Sigmoid colon (tissue), 4 donors: ENCODE measurements around the gene TUBGCP3.

ENCODE experiments used
- EP300 ChIP-seq, 4 donors: sonication (generic); formaldehyde crosslinking; IDR thresholded peaks; one replicate each; pipeline ENCODE4 v1.6.1; 2017; ENCODE audit warnings: antibody characterized with exemption in 4 of 4
- POLR2A ChIP-seq, 2 donors: fragments of 450-650 bp; IDR thresholded peaks; one replicate each; pipeline ENCODE4 v1.6.1; 2016; ENCODE audit warnings: antibody characterized with exemption in 2 of 2, mild to moderate bottlenecking in 2 of 2, moderate library complexity in 2 of 2
- POLR2AphosphoS5 ChIP-seq, 4 donors: sonication (generic); formaldehyde crosslinking; IDR thresholded peaks; one replicate each; pipeline ENCODE4 v1.6.1; 2017; ENCODE audit warnings: antibody characterized with exemption in 4 of 4
- TF ChIP-seq, protein P1 (sequence below), 4 experiments: fragments of 450-650 bp in 3 of 4; fragments of 200-600 bp in 1 of 4; IDR thresholded peaks; one replicate each; pipeline ENCODE4 v1.5.1; 2016 to 2019; ENCODE audit warnings: antibody characterized with exemption in 4 of 4, mild to moderate bottlenecking in 3 of 4, moderate library complexity in 2 of 4

DNA sequence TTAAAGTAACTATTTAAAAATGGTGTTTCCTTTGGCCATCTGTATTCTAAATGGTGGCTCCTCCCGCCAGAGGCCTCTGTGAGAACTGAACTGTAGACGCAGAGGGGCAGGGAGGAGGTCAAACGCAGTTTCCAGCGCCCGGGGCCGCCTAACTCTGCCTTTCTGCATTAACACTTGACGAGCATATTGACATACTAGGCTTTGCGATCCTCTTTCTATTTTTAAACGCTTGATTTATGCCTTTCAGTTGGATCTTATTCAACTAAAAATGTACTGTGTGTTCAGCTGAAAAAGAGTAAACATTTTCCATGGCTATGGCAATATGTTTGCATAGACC lies 137.1 kb downstream of the TUBGCP3 start:
- TF ChIP-seq, protein P1, sequence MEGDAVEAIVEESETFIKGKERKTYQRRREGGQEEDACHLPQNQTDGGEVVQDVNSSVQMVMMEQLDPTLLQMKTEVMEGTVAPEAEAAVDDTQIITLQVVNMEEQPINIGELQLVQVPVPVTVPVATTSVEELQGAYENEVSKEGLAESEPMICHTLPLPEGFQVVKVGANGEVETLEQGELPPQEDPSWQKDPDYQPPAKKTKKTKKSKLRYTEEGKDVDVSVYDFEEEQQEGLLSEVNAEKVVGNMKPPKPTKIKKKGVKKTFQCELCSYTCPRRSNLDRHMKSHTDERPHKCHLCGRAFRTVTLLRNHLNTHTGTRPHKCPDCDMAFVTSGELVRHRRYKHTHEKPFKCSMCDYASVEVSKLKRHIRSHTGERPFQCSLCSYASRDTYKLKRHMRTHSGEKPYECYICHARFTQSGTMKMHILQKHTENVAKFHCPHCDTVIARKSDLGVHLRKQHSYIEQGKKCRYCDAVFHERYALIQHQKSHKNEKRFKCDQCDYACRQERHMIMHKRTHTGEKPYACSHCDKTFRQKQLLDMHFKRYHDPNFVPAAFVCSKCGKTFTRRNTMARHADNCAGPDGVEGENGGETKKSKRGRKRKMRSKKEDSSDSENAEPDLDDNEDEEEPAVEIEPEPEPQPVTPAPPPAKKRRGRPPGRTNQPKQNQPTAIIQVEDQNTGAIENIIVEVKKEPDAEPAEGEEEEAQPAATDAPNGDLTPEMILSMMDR (IDR thresholded peaks at IDR 0.05), result no peak
- TF ChIP-seq EP300 (IDR thresholded peaks at IDR 0.05) (no peak), POLR2A (IDR thresholded peaks at IDR 0.05) (no peak), POLR2AphosphoS5 (IDR thresholded peaks at IDR 0.05) (no peak)
